Parietal lobe (tissue), 1 donor: ENCODE measurements around the gene ATP5MC2. TPM values are rescaled to one million over a fixed set of nuclear protein-coding genes. Genes with fewer than 3 reads are reported as not detected.

Experiments used
- total RNA-seq: library from RNA; depleted of rRNA; stranded (reverse); fragments of >200 nt; gene quantifications from one replicate; pipeline ENCODE4 v1.2.3, GENCODE V29; 2014

ATP5MC2 gene
- 74.5 TPM for total RNA-seq

GRCh38 chr12:53675701-53676607, at the start of gene ATP5MC2:
Gene ATP5MC2 (minus strand): TSS chr12:53676083. CDS start chr12:53672614, 3,469 bp downstream.

GRCh38 chr12:53625946-53626701, 49.8 kb downstream of the ATP5MC2 start, which contains the start of gene ATF7:
Gene ATF7 (minus strand): TSS chr12:53626382. CDS start chr12:53601000, 25,382 bp downstream.

Other genes starting within 250 kb of the ATP5MC2 start
- 6.6 TPM for gene PRR13, start 234.3 kb downstream of the ATP5MC2 start, total RNA-seq
- gene PCBP2, start 224.0 kb downstream of the ATP5MC2 start, total RNA-seq, result 324 TPM
- gene MAP3K12, start 176.6 kb downstream of the ATP5MC2 start, total RNA-seq, result 61.0 TPM
- gene TARBP2, start 174.8 kb downstream of the ATP5MC2 start, total RNA-seq, result 41.3 TPM
- gene NPFF, start 168.6 kb downstream of the ATP5MC2 start, total RNA-seq, result not detected
- gene ATF7, start 49.7 kb downstream of the ATP5MC2 start, total RNA-seq, result 26.0 TPM
- gene CALCOCO1, start 51.4 kb upstream of the ATP5MC2 start, total RNA-seq, result 144 TPM
- gene CISTR, start 75.9 kb upstream of the ATP5MC2 start, total RNA-seq, result not detected